ENCODE data around the gene U2AF2. TPM values are rescaled to one million over a fixed set of nuclear protein-coding genes. Genes with fewer than 3 reads are reported as not detected.

Gene U2AF2
- total and polyA plus RNA-seq, 9 of the 15 experiments (the other 6 are each of a cell fraction or from before 2014, with no cell fraction given), result 3.0 to 331 (median 157) TPM

DNA sequence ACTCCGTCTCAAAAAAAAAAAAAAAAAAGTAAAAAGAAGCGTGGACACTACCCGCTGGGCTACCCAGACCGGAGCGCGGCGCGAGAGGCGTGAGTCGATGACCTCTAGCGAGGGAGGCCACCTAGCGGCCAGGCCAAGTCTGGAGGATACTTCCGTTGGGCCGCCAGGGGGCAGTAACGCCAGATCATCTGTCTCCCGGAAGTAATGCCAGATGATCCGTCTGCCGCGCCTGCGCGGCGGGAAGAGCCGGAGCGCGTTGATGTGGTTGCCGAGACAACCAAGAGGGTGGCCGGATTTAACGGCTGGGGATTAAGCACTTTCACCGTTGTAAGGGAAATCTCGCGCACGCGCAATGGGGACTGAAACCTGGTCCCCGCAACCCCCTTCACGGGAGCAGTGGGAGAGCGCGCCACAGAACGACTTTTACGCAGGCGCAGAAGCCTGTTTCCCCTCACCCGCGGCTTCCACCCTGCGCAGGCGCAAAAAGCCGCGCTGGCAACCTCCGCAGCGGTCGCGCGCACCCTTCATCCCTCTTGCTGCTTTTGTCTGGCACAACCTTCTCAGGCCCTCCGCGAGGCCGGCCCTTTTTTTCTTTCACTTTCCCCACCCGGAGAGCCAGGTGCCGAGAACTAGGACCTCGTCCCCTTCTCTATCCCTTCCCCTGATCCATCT, 1.0 kb upstream of the U2AF2 start (continued):
- TF ChIP-seq RBM14 (IDR thresholded peaks at IDR 0.05; ENCODE audit: borderline replicate concordance, insufficient read depth, low read depth, low read length) (no peak), NR2C1 (IDR thresholded peaks at IDR 0.05) (peak; percentile 91), NR2C1 (tag; IDR thresholded peaks at IDR 0.05) (peak; percentile 95), ERF (CRISPR knock-in tag; IDR thresholded peaks at IDR 0.05) (0 out of 2 replicates have a peak, but pooled peaks have one; percentile 46), KLF13 (tag; IDR thresholded peaks at IDR 0.05; ENCODE audit: borderline replicate concordance, low read depth) (peak; percentile 56; the same call in 1 of the 2 replicates), ZNF217 (CRISPR knock-in tag; IDR thresholded peaks at IDR 0.05) (no peak), SMARCA4 (IDR thresholded peaks at IDR 0.05) (no peak; the same call in 1 of the 2 replicates), SNIP1 (IDR thresholded peaks at IDR 0.05; ENCODE audit: low read depth) (no peak), PHF8 (IDR thresholded peaks at IDR 0.05; ENCODE audit: borderline replicate concordance, low read length) (peak; percentile 86; the same call in 1 of the 2 replicates), ATF7 (IDR thresholded peaks at IDR 0.05) (peak; percentile 89), ZSCAN32 (CRISPR knock-in tag; IDR thresholded peaks at IDR 0.05) (no peak), HDAC2 (IDR thresholded peaks at IDR 0.05) (no peak; the same call in 1 of the 2 replicates), KAT8 (IDR thresholded peaks at IDR 0.05; ENCODE audit: low read depth) (no peak), SRSF9 (IDR thresholded peaks at IDR 0.05; ENCODE audit: borderline replicate concordance, low read depth, low read length) (no peak), RBBP5 (IDR thresholded peaks at IDR 0.05; ENCODE audit: borderline replicate concordance, insufficient read depth, low read length, poor library complexity, severe bottlenecking) (peak; percentile 78), ZNF785 (CRISPR knock-in tag; IDR thresholded peaks at IDR 0.05) (no peak)
- TF ChIP-seq, protein P1, sequence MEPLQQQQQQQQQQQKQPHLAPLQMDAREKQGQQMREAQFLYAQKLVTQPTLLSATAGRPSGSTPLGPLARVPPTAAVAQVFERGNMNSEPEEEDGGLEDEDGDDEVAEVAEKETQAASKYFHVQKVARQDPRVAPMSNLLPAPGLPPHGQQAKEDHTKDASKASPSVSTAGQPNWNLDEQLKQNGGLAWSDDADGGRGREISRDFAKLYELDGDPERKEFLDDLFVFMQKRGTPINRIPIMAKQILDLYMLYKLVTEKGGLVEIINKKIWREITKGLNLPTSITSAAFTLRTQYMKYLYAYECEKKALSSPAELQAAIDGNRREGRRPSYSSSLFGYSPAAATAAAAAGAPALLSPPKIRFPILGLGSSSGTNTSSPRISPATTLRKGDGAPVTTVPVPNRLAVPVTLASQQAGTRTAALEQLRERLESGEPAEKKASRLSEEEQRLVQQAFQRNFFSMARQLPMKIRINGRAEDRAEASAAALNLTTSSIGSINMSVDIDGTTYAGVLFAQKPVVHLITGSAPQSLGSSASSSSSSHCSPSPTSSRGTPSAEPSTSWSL (CRISPR knock-in tag; IDR thresholded peaks at IDR 0.05; ENCODE audit: borderline replicate concordance), result no peak
- TF ChIP-seq, protein P2, sequence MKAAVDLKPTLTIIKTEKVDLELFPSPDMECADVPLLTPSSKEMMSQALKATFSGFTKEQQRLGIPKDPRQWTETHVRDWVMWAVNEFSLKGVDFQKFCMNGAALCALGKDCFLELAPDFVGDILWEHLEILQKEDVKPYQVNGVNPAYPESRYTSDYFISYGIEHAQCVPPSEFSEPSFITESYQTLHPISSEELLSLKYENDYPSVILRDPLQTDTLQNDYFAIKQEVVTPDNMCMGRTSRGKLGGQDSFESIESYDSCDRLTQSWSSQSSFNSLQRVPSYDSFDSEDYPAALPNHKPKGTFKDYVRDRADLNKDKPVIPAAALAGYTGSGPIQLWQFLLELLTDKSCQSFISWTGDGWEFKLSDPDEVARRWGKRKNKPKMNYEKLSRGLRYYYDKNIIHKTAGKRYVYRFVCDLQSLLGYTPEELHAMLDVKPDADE (conservative IDR thresholded peaks at IDR 0.05; ENCODE audit: control insufficient read depth, low read depth, low read length), result peak; percentile 78; the same call in 1 of the 2 replicates
- TF ChIP-seq, protein P3, sequence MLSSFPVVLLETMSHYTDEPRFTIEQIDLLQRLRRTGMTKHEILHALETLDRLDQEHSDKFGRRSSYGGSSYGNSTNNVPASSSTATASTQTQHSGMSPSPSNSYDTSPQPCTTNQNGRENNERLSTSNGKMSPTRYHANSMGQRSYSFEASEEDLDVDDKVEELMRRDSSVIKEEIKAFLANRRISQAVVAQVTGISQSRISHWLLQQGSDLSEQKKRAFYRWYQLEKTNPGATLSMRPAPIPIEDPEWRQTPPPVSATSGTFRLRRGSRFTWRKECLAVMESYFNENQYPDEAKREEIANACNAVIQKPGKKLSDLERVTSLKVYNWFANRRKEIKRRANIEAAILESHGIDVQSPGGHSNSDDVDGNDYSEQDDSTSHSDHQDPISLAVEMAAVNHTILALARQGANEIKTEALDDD (IDR thresholded peaks at IDR 0.05), result no peak
- TF ChIP-seq, protein P4, sequence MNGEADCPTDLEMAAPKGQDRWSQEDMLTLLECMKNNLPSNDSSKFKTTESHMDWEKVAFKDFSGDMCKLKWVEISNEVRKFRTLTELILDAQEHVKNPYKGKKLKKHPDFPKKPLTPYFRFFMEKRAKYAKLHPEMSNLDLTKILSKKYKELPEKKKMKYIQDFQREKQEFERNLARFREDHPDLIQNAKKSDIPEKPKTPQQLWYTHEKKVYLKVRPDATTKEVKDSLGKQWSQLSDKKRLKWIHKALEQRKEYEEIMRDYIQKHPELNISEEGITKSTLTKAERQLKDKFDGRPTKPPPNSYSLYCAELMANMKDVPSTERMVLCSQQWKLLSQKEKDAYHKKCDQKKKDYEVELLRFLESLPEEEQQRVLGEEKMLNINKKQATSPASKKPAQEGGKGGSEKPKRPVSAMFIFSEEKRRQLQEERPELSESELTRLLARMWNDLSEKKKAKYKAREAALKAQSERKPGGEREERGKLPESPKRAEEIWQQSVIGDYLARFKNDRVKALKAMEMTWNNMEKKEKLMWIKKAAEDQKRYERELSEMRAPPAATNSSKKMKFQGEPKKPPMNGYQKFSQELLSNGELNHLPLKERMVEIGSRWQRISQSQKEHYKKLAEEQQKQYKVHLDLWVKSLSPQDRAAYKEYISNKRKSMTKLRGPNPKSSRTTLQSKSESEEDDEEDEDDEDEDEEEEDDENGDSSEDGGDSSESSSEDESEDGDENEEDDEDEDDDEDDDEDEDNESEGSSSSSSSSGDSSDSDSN (IDR thresholded peaks at IDR 0.05; ENCODE audit: borderline replicate concordance in 1 of 2, low read depth in 2 of 2, low read length in 2 of 2), result no peak

All from K562 (cell line).